Ovary (tissue), 3 donors: ENCODE data around the gene ADSL.

Experiments
- CTCF ChIP-seq, 3 donors: fragments of 450-650 bp in 2 of 3; fragments of 200-600 bp in 1 of 3; IDR thresholded peaks; one replicate each; pipeline versions ENCODE4 v1.5.1 to v1.8.0; 2016 to 2022; ENCODE audit warnings: antibody characterized with exemption in 3 of 3, mild to moderate bottlenecking in 1 of 3
- EP300 ChIP-seq: sonication (generic); formaldehyde crosslinking; IDR thresholded peaks from one replicate; pipeline ENCODE4 v1.6.1; 2017; ENCODE audit warnings: antibody characterized with exemption
- POLR2A ChIP-seq: fragments of 450-650 bp; IDR thresholded peaks from one replicate; pipeline ENCODE4 v1.6.1; 2017; ENCODE audit warnings: antibody characterized with exemption, mild to moderate bottlenecking, moderate library complexity
- donor health status: DM: no; HTN: no; CAD: no.

GRCh38 chr22:40341604-40342003 is 4.7 kb upstream of the ADSL start:
- TF ChIP-seq CTCF (IDR thresholded peaks at IDR 0.05) (no peak), POLR2A (no peak), EP300 (no peak)
